SK-N-SH treated with all-trans-retinoic acid at 6 μM for 48 hours (cell line): ENCODE data around the gene LIMS1.

ENCODE experiments used
- RARB ChIP-seq: fragments of 250-450 bp; sonication (Bioruptor Pico); IDR thresholded peaks from 2 replicates; pipeline ENCODE4 v1.8.0; 2021; ENCODE audit warnings: mild to moderate bottlenecking, moderate library complexity
- SNAI2 ChIP-seq: fragments of 250-450 bp; sonication (Bioruptor Pico); IDR thresholded peaks from 2 replicates; pipeline ENCODE4 v1.5.0; 2020; ENCODE audit warnings: mild to moderate bottlenecking, moderate library complexity
- TOX ChIP-seq: fragments of 250-450 bp; sonication (Bioruptor Pico); IDR thresholded peaks from 2 replicates; pipeline ENCODE4 v1.8.0; 2021; ENCODE audit warnings: mild to moderate bottlenecking, moderate library complexity, borderline replicate concordance
- ZC3H10 ChIP-seq: fragments of 250-450 bp; sonication (Bioruptor Pico); IDR thresholded peaks from 2 replicates; pipeline ENCODE4 v1.5.1; 2021; ENCODE audit warnings: mild to moderate bottlenecking, moderate library complexity
- ZNF70 ChIP-seq: fragments of 450-650 bp; formaldehyde crosslinking; IDR thresholded peaks from 2 replicates; pipeline ENCODE4 v1.5.0; 2020; ENCODE audit warnings: mild to moderate bottlenecking, moderate library complexity
- ZNF8 ChIP-seq: fragments of 450-650 bp; formaldehyde crosslinking; IDR thresholded peaks from 2 replicates; pipeline ENCODE4 v1.5.0; 2020; ENCODE audit warnings: mild to moderate bottlenecking, moderate library complexity
- TF ChIP-seq, protein P1 (sequence below): fragments of 250-450 bp; sonication (Bioruptor Pico); IDR thresholded peaks from 2 replicates; pipeline ENCODE4 v1.8.0; 2021; ENCODE audit warnings: low read depth, mild to moderate bottlenecking, moderate library complexity, borderline replicate concordance
- TF ChIP-seq, protein P2 (sequence below): fragments of 250-450 bp; sonication (Bioruptor Pico); IDR thresholded peaks from 2 replicates; pipeline ENCODE4 v1.5.1; 2020; ENCODE audit warnings: low read depth, mild to moderate bottlenecking, moderate library complexity
- TF ChIP-seq, protein P3 (sequence below): fragments of 250-450 bp; sonication (Bioruptor Pico); IDR thresholded peaks from 2 replicates; pipeline ENCODE4 v1.8.0; 2020; ENCODE audit warnings: mild to moderate bottlenecking, moderate library complexity, borderline replicate concordance
- TF ChIP-seq, protein P4 (sequence below): fragments of 250-450 bp; sonication (Bioruptor Pico); IDR thresholded peaks from 2 replicates; pipeline ENCODE4 v1.5.1; 2021; ENCODE audit warnings: mild to moderate bottlenecking, moderate library complexity

DNA sequence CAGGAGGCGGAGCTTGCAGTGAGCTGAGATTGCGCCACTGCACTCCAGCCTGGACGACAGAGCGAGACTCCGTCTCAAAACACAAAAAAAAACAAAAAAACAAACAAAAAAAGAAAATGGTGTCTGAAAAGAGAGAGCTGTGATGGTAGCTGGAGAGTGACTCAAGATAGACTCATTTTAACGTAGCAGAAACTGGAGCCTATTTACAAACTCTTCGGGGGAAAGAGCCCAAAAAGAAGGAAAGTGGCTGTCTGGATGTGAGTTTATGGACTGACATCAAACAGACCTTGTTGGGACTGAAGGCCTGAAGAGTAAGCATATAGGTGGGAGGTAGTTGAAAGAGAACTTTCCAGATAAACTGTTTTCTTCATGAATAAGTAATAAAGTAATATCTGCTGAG lies 51.8 kb downstream of the LIMS1 start:
- TF ChIP-seq, protein P1, sequence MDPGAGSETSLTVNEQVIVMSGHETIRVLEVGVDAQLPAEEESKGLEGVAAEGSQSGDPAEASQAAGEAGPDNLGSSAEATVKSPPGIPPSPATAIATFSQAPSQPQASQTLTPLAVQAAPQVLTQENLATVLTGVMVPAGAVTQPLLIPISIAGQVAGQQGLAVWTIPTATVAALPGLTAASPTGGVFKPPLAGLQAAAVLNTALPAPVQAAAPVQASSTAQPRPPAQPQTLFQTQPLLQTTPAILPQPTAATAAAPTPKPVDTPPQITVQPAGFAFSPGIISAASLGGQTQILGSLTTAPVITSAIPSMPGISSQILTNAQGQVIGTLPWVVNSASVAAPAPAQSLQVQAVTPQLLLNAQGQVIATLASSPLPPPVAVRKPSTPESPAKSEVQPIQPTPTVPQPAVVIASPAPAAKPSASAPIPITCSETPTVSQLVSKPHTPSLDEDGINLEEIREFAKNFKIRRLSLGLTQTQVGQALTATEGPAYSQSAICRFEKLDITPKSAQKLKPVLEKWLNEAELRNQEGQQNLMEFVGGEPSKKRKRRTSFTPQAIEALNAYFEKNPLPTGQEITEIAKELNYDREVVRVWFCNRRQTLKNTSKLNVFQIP = no peak
- TF ChIP-seq TOX (no peak), ZC3H10 (CRISPR knock-in tag) (no peak), ZNF8 (CRISPR knock-in tag) (no peak), ZNF70 (CRISPR knock-in tag) (no peak), RARB (CRISPR knock-in tag) (no peak), SNAI2 (CRISPR knock-in tag) (no peak)
- TF ChIP-seq, protein P2, sequence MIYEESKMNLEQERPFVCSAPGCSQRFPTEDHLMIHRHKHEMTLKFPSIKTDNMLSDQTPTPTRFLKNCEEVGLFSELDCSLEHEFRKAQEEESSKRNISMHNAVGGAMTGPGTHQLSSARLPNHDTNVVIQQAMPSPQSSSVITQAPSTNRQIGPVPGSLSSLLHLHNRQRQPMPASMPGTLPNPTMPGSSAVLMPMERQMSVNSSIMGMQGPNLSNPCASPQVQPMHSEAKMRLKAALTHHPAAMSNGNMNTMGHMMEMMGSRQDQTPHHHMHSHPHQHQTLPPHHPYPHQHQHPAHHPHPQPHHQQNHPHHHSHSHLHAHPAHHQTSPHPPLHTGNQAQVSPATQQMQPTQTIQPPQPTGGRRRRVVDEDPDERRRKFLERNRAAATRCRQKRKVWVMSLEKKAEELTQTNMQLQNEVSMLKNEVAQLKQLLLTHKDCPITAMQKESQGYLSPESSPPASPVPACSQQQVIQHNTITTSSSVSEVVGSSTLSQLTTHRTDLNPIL (CRISPR knock-in tag) = no peak
- TF ChIP-seq, protein P3, sequence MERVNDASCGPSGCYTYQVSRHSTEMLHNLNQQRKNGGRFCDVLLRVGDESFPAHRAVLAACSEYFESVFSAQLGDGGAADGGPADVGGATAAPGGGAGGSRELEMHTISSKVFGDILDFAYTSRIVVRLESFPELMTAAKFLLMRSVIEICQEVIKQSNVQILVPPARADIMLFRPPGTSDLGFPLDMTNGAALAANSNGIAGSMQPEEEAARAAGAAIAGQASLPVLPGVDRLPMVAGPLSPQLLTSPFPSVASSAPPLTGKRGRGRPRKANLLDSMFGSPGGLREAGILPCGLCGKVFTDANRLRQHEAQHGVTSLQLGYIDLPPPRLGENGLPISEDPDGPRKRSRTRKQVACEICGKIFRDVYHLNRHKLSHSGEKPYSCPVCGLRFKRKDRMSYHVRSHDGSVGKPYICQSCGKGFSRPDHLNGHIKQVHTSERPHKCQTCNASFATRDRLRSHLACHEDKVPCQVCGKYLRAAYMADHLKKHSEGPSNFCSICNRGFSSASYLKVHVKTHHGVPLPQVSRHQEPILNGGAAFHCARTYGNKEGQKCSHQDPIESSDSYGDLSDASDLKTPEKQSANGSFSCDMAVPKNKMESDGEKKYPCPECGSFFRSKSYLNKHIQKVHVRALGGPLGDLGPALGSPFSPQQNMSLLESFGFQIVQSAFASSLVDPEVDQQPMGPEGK (CRISPR knock-in tag) = no peak
- TF ChIP-seq, protein P4, sequence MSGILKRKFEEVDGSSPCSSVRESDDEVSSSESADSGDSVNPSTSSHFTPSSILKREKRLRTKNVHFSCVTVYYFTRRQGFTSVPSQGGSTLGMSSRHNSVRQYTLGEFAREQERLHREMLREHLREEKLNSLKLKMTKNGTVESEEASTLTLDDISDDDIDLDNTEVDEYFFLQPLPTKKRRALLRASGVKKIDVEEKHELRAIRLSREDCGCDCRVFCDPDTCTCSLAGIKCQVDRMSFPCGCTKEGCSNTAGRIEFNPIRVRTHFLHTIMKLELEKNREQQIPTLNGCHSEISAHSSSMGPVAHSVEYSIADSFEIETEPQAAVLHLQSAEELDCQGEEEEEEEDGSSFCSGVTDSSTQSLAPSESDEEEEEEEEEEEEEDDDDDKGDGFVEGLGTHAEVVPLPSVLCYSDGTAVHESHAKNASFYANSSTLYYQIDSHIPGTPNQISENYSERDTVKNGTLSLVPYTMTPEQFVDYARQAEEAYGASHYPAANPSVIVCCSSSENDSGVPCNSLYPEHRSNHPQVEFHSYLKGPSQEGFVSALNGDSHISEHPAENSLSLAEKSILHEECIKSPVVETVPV (CRISPR knock-in tag) = no peak
